Colonic mucosa (tissue), 4 donors: ENCODE data around the gene PKN2. TPM values are rescaled to one million over a fixed set of nuclear protein-coding genes. Genes with fewer than 3 reads are reported as not detected.
A peak's percentile ranks its signal among the peaks of the same experiment; 100 is the strongest.

ENCODE experiments used
- DNase-seq: peaks from one replicate; pipeline ENCODE4 v3.0.0-alpha.2; 2020
- H3K27ac ChIP-seq: fragments of 200-600 bp; one replicate; pipeline ENCODE4 v1.8.0; 2021
- H3K27me3 ChIP-seq: fragments of 200-600 bp; one replicate; pipeline ENCODE4 v1.8.0; 2021
- H3K36me3 ChIP-seq: fragments of 200-600 bp; one replicate; pipeline ENCODE4 v1.8.0; 2021
- H3K4me1 ChIP-seq: fragments of 200-600 bp; one replicate; pipeline ENCODE4 v1.8.0; 2021; ENCODE audit warnings: mild to moderate bottlenecking
- H3K4me3 ChIP-seq: fragments of 200-600 bp; one replicate; pipeline ENCODE4 v1.8.0; 2021
- H3K9ac ChIP-seq, 2 donors: one replicate each; pipeline ENCODE4 v1.7.0; 2013; ENCODE audit warnings: control low read depth in 2 of 2, low read depth in 2 of 2, low read length in 2 of 2
- H3K9me3 ChIP-seq: fragments of 200-600 bp; one replicate; pipeline ENCODE4 v1.8.0; 2021
- CTCF ChIP-seq: fragments of 200-600 bp; IDR thresholded peaks from one replicate; pipeline ENCODE4 v1.8.0; 2022; ENCODE audit warnings: antibody characterized with exemption, mild to moderate bottlenecking
- intact Hi-C: fragments of 100-400 bp; cut with DNase I; formaldehyde crosslinking; loops from one replicate; pipeline ENCODE4 v1.14.1; 2022
- total RNA-seq, 2 donors: library from RNA; stranded (reverse); fragmentation: NEBNext Ultra II Directional in 1 of 2; extraction: Animal tissue kit (Norgen Biotek cat#: 25700) in 1 of 2; gene quantifications; one replicate each; pipeline ENCODE4 v1.2.1, GENCODE V29; 2021
- donor health status: healthy.
- donor health status: DM: no; HTN: no; CAD: no.
- donor health status: DM: no; HTN: no; CAD: no.

PKN2 gene
- total RNA-seq, 2 donors from 2014 or later: 41.1 to 60.5 TPM

- intact Hi-C loops: no loop called here
- Histone ChIP-seq H3K27ac (peak overlapping the region; percentile 44), H3K4me1 (no peaks in the 10 kb centered on the region), H3K36me3 (no peaks in the 10 kb centered on the region), H3K27me3 (no peaks in the 10 kb centered on the region), H3K9me3 (no peaks in the 10 kb centered on the region), H3K9ac (no peak overlapping the region), H3K4me3 (no peak overlapping the region)
- no peak for TF ChIP-seq CTCF
- DNase-seq: peak; percentile 25
Observed at GRCh38 chr1:88678405-88678804, 5.7 kb upstream of the PKN2 start.

GRCh38 chr1:88680471-88680870 lies 3.6 kb upstream of the PKN2 start:
- no peaks in the 10 kb centered on the region for H3K27me3 ChIP-seq
- H3K36me3 ChIP-seq: no peaks in the 10 kb centered on the region
- H3K9ac ChIP-seq: no peak overlapping the region
- H3K4me3 ChIP-seq: no peak overlapping the region
- no peaks in the 10 kb centered on the region for H3K4me1 ChIP-seq
- TF ChIP-seq CTCF: no peak
- H3K9me3 ChIP-seq: no peaks in the 10 kb centered on the region
- no peak for DNase-seq
- intact Hi-C loops: no loop called here
- no peak overlapping the region for H3K27ac ChIP-seq

GRCh38 chr1:88680911-88681622 lies 3.0 kb upstream of the PKN2 start:
- H3K27me3 ChIP-seq: no peaks in the 10 kb centered on the region
- TF ChIP-seq CTCF: no peak
- DNase-seq: no peak
- H3K9ac ChIP-seq: no peak overlapping the region
- no peak overlapping the region for H3K27ac ChIP-seq
- intact Hi-C loops: no loop called here
- no peaks in the 10 kb centered on the region for H3K36me3 ChIP-seq
- H3K4me1 ChIP-seq: peaks cover 5% of the 10 kb centered on the region
- H3K4me3 ChIP-seq: no peak overlapping the region
- H3K9me3 ChIP-seq: no peaks in the 10 kb centered on the region

GRCh38 chr1:88684482-88685258 lies 597 bp downstream of the PKN2 start:
- H3K9me3 ChIP-seq: no peaks in the 10 kb centered on the region
- intact Hi-C loops: no loop called here
- H3K9ac ChIP-seq: peak overlapping the region; percentile 89 to 92

GRCh38 chr1:88685259-88685620 lies 1.2 kb downstream of the PKN2 start:
- no peak for TF ChIP-seq CTCF
- DNase-seq: no peak
- H3K4me3 ChIP-seq: peak overlapping the region; percentile 91
- H3K27ac ChIP-seq: peak overlapping the region; percentile 96
- peaks cover 7% of the 10 kb centered on the region for H3K4me1 ChIP-seq
- no peaks in the 10 kb centered on the region for H3K27me3 ChIP-seq
- intact Hi-C loops: no loop called here
- no peaks in the 10 kb centered on the region for H3K36me3 ChIP-seq
- H3K9me3 ChIP-seq: no peaks in the 10 kb centered on the region
- H3K9ac ChIP-seq: peak overlapping the region; percentile 89 to 92

More at GRCh38 chr1:88684482-88685258, 597 bp downstream of the PKN2 start:
- H3K36me3 ChIP-seq: no peaks in the 10 kb centered on the region
- TF ChIP-seq CTCF: no peak
- peak overlapping the region; percentile 91 for H3K4me3 ChIP-seq
- peak; percentile 79 for DNase-seq
- H3K4me1 ChIP-seq: peaks cover 7% of the 10 kb centered on the region
- no peaks in the 10 kb centered on the region for H3K27me3 ChIP-seq
- H3K27ac ChIP-seq: peak overlapping the region; percentile 96
